GM12878 (cell line): ENCODE measurements around the gene KIAA2012. TPM values are rescaled to one million over a fixed set of nuclear protein-coding genes. Genes with fewer than 3 reads are reported as not detected.

ENCODE experiments used
- ATAC-seq: fragments of 200-7000 bp; cut with Tn5 transposase; 3 replicates; pipeline ENCODE4 v1.9.1; 2020; ENCODE audit warnings: mild to moderate bottlenecking, moderate library complexity
- BruUV-seq: library from RNA; stranded (reverse); fragments of 400-500 nt; replicated peaks from 2 replicates; lab custom pipeline; 2021; lab: Mats Ljungman, UMichigan
- CTCF ChIA-PET: fragments of 300-600 bp; sonication (Branson Sonifier 250); formaldehyde crosslinking; extraction: SDS; loops from one replicate; lab custom pipeline; 2021; ENCODE audit warnings: inconsistent platforms; lab: Yijun Ruan, JAX
- POLR2A ChIA-PET: fragments of 350-600 bp; formaldehyde crosslinking; extraction: SDS; loops from one replicate; lab custom pipeline; 2021; ENCODE audit warnings: inconsistent platforms; lab: Charles Lee
- RAD21 ChIA-PET: fragments of 300-600 bp; sonication (Branson Sonifier 250); formaldehyde crosslinking; loops from one replicate; lab custom pipeline; 2023; ENCODE audit warnings: antibody characterized with exemption; ENCODE audit not compliant: unreplicated experiment; lab: Charles Lee
- SMC1A ChIA-PET: fragments of 300-600 bp; sonication (Branson Sonifier 250); formaldehyde crosslinking; loops from one replicate; lab custom pipeline; 2023; ENCODE audit not compliant: unreplicated experiment, uncharacterized antibody; lab: Charles Lee
- DNase-seq: peaks from one replicate; pipeline ENCODE4 v3.0.0-alpha.2; 2011; ENCODE audit warnings: low read depth, low spot score
- FAIRE-seq: peaks from 3 replicates; lab custom pipeline; 2011; peaks lifted over from hg19 to GRCh38; lab: Jason Lieb, UNC
- H2AFZ ChIP-seq: 2 replicates; pipeline ENCODE4 v1.6.0; 2011; ENCODE audit warnings: low read depth, low read length, control low read depth; ENCODE audit not compliant: control insufficient read depth
- H3K27ac ChIP-seq: 2 replicates; pipeline ENCODE4 v1.5.1; 2011; ENCODE audit warnings: control low read depth; ENCODE audit not compliant: control insufficient read depth, insufficient read depth
- H3K27me3 ChIP-seq, 2 experiments: replicated peaks in 1 of 2; 2 replicates each; pipeline versions ENCODE4 v1.6.0 to v1.6.1; 2011; ENCODE audit warnings: low read length in 1 of 2; ENCODE audit not compliant: control insufficient read depth in 2 of 2, insufficient read depth in 2 of 2
- H3K36me3 ChIP-seq, 2 experiments: 2 replicates each; pipeline ENCODE4 v1.5.1; 2011; ENCODE audit warnings: low read length in 1 of 2; ENCODE audit not compliant: control insufficient read depth in 2 of 2, insufficient read depth in 2 of 2
- H3K4me1 ChIP-seq: 2 replicates; pipeline ENCODE4 v1.6.1; 2011; ENCODE audit warnings: mild to moderate bottlenecking, low read length, moderate library complexity, mixed read lengths; ENCODE audit not compliant: control insufficient read depth, insufficient read depth
- H3K4me2 ChIP-seq: 2 replicates; pipeline ENCODE4 v1.6.0; 2011; ENCODE audit warnings: control low read depth; ENCODE audit not compliant: control insufficient read depth, insufficient read depth
- H3K4me3 ChIP-seq: fragments of 200-600 bp; sonication (generic); 2 replicates; pipeline ENCODE4 v1.5.1; 2016
- H3K79me2 ChIP-seq: 2 replicates; pipeline ENCODE4 v1.6.0; 2011; ENCODE audit warnings: low read length; ENCODE audit not compliant: control insufficient read depth, insufficient read depth
- H3K9ac ChIP-seq: 2 replicates; pipeline ENCODE4 v1.8.0; 2011; ENCODE audit warnings: low read length, control low read depth, mixed read lengths; ENCODE audit not compliant: control insufficient read depth, insufficient read depth
- H3K9me3 ChIP-seq: replicated peaks from 3 replicates; pipeline ENCODE4 v1.5.1; 2011; ENCODE audit warnings: mild to moderate bottlenecking, low read length; ENCODE audit not compliant: control insufficient read depth, insufficient read depth
- H4K20me1 ChIP-seq: 2 replicates; pipeline ENCODE4 v1.6.0; 2011; ENCODE audit not compliant: control insufficient read depth, insufficient read depth
- CEBPB ChIP-seq, 2 experiments: fragments of 150-350 bp in 1 of 2; IDR thresholded peaks; 2 replicates each; pipeline ENCODE4 v1.6.1; 2012 to 2014; ENCODE audit warnings: low read depth in 2 of 2, low read length in 2 of 2, borderline replicate concordance in 1 of 2, inconsistent platforms in 1 of 2
- CREM ChIP-seq: IDR thresholded peaks from 2 replicates; pipeline ENCODE4 v1.6.1; 2014; ENCODE audit warnings: antibody characterized with exemption, low read depth
- CTCF ChIP-seq, 3 experiments: IDR thresholded peaks in 2 of 3; conservative IDR thresholded peaks in 1 of 3; 2 replicates each; pipeline ENCODE4 v1.5.1; 2011; ENCODE audit warnings: low read depth in 3 of 3, low read length in 3 of 3, mild to moderate bottlenecking in 3 of 3, control low read depth in 2 of 3, moderate library complexity in 2 of 3, inconsistent platforms in 1 of 3, mixed read lengths in 1 of 3; ENCODE audit not compliant: control insufficient read depth in 2 of 3, insufficient read depth in 1 of 3; ENCODE audit errors: extremely low read depth in 1 of 3
- FOS ChIP-seq: IDR thresholded peaks from 3 replicates; pipeline ENCODE4 v1.6.1; 2011; ENCODE audit warnings: borderline replicate concordance; ENCODE audit not compliant: insufficient read length; ENCODE audit errors: extremely low read depth
- RAD21 ChIP-seq: IDR thresholded peaks from 2 replicates; pipeline ENCODE4 v1.6.1; 2011; ENCODE audit warnings: mild to moderate bottlenecking, low read depth, low read length, moderate library complexity; ENCODE audit not compliant: insufficient read depth
- SIX5 ChIP-seq: IDR thresholded peaks from 2 replicates; pipeline ENCODE4 v1.6.1; 2011; ENCODE audit warnings: mild to moderate bottlenecking, low read depth, low read length, moderate library complexity; ENCODE audit not compliant: severe bottlenecking
- SMC3 ChIP-seq: IDR thresholded peaks from 2 replicates; pipeline ENCODE4 v1.6.1; 2011; ENCODE audit warnings: low read length, improper control_type of control experiment, borderline replicate concordance
- TAF1 ChIP-seq: IDR thresholded peaks from 2 replicates; pipeline ENCODE4 v1.6.1; 2011; ENCODE audit warnings: mild to moderate bottlenecking, low read depth, low read length, borderline replicate concordance
- WGBS: methylation state at CpG from one replicate; pipeline ENCODE4 v1.1.6; 2016; ENCODE audit warnings: low lambda C conversion rate; ENCODE audit not compliant: insufficient replicate concordance, insufficient coverage; ENCODE audit errors: missing lambda C conversion rate; 5-methylcytosine and 5-hydroxymethylcytosine counted together
- in situ Hi-C: fragments of 300-500 bp; cut with MboI; formaldehyde crosslinking; loops from 9 replicates; pipeline ENCODE4 v1.14.3; 2018; ENCODE audit warnings: mixed read lengths
- intact Hi-C: fragments of 100-400 bp; cut with micrococcal nuclease; formaldehyde crosslinking; loops from one replicate; pipeline ENCODE4 v1.14.2; 2022; ENCODE audit not compliant: unreplicated experiment
- polyA plus RNA-seq, 11 experiments: library from polyadenylated mRNA; depleted of rRNA in 4 of 11; unstranded in 6 of 11; stranded (reverse) in 5 of 11; fragments of >200 nt; fragmentation: Nextera tagmentation in 4 of 11; fragmentation: Illumina TruSeq in 1 of 11; extraction: Ambion mirVana in 4 of 11; extraction: Trizol in 1 of 11; gene quantifications; 1 replicate in 1 of 11; 2 replicates in 10 of 11; pipeline versions ENCODE4 v1.2.1 to v1.2.3, GENCODE V29; 2011 to 2016; ENCODE audit warnings: inconsistent platforms in 2 of 11, missing spikeins in 2 of 11, low read depth in 1 of 11
- total RNA-seq, 4 experiments: library from RNA; depleted of rRNA in 3 of 4; stranded (reverse); fragments of >200 nt in 3 of 4; fragmentation: Illumina TruSeq in 1 of 4; extraction: Trizol in 1 of 4; gene quantifications; 2 replicates each; pipeline versions ENCODE4 v1.2.1 to v1.2.3, GENCODE V29; 2013 to 2021
- TF ChIP-seq, protein P1 (sequence below): fragments of 450-650 bp; IDR thresholded peaks from 2 replicates; pipeline ENCODE4 v1.6.1; 2017; ENCODE audit warnings: mild to moderate bottlenecking, moderate library complexity

KIAA2012 gene
- total and polyA plus RNA-seq, 10 of the 15 experiments (the other 5 are each of a cell fraction or from before 2014, with no cell fraction given), result 0.03 TPM; not detected in 9

GRCh38 chr2:202056611-202057010 is 16.4 kb upstream of the KIAA2012 start:
- no peak overlapping the region for H3K4me2 ChIP-seq
- H2AFZ ChIP-seq, result no peak overlapping the region
- WGBS, result 18% methylated on average over 2 of the region's 2 CpGs
- no peak overlapping the region for H3K4me3 ChIP-seq
- H4K20me1 ChIP-seq, result no peaks in the 10 kb centered on the region
- ATAC-seq, result peak; percentile 56; the same call in 2 of the 3 replicates
- H3K27ac ChIP-seq, result no peak overlapping the region
- TF ChIP-seq, protein P1, sequence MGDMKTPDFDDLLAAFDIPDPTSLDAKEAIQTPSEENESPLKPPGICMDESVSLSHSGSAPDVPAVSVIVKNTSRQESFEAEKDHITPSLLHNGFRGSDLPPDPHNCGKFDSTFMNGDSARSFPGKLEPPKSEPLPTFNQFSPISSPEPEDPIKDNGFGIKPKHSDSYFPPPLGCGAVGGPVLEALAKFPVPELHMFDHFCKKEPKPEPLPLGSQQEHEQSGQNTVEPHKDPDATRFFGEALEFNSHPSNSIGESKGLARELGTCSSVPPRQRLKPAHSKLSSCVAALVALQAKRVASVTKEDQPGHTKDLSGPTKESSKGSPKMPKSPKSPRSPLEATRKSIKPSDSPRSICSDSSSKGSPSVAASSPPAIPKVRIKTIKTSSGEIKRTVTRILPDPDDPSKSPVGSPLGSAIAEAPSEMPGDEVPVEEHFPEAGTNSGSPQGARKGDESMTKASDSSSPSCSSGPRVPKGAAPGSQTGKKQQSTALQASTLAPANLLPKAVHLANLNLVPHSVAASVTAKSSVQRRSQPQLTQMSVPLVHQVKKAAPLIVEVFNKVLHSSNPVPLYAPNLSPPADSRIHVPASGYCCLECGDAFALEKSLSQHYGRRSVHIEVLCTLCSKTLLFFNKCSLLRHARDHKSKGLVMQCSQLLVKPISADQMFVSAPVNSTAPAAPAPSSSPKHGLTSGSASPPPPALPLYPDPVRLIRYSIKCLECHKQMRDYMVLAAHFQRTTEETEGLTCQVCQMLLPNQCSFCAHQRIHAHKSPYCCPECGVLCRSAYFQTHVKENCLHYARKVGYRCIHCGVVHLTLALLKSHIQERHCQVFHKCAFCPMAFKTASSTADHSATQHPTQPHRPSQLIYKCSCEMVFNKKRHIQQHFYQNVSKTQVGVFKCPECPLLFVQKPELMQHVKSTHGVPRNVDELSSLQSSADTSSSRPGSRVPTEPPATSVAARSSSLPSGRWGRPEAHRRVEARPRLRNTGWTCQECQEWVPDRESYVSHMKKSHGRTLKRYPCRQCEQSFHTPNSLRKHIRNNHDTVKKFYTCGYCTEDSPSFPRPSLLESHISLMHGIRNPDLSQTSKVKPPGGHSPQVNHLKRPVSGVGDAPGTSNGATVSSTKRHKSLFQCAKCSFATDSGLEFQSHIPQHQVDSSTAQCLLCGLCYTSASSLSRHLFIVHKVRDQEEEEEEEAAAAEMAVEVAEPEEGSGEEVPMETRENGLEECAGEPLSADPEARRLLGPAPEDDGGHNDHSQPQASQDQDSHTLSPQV, result no peak
- TF ChIP-seq CREM (no peak), RAD21 (peak; percentile 42; the same call in 1 of the 2 replicates), SMC3 (peak; percentile 57), SIX5 (no peak), CTCF (IDR thresholded peaks at IDR 0.05 in 2 of 3, conservative IDR thresholded peaks at IDR 0.05 in 1 of 3; ENCODE audit: control insufficient read depth in 2 of 3, extremely low read depth in 1 of 3, insufficient read depth in 1 of 3, low read depth in 3 of 3, low read length in 3 of 3) (peak in 2 of 3 experiments; percentile 23 to 34; a peak in 3 of 6 replicates), TAF1 (no peak), CEBPB (IDR thresholded peaks at IDR 0.05; ENCODE audit: borderline replicate concordance in 1 of 2, low read depth in 2 of 2, low read length in 2 of 2) (no peak), FOS (no peak)
- TF ChIP-seq, all 136 proteins: peak for 3
- ChIA-PET POLR2A (no interaction called here), RAD21 (interaction anchor here (1.2 kb wide), 1 partner anchor 196 kb away, joined by 5 read pairs; no protein-coding TSS in a partner anchor), SMC1A (interaction anchor here (4.0 kb wide), 1 partner anchor 196 kb away, joined by 16 read pairs; no protein-coding TSS in a partner anchor), CTCF (interaction anchor here (0.7 to 4.8 kb wide), 7 partner anchors 13 to 197 kb away, joined by 3 to 32 read pairs (median 3); no protein-coding TSS in a partner anchor)
- no peak for DNase-seq
- H3K36me3 ChIP-seq, result no peaks in the 10 kb centered on the region
- H3K27me3 ChIP-seq, result no peaks in the 10 kb centered on the region; a peak in 1 of 4 replicates
- in situ Hi-C loops, result no loop called here
- intact Hi-C loops, result loop anchor here (1.0 to 5.0 kb wide), 2 partner anchors 89 to 196 kb away; no protein-coding TSS in a partner anchor
- no peaks in the 10 kb centered on the region for H3K79me2 ChIP-seq
- H3K4me1 ChIP-seq, result no peaks in the 10 kb centered on the region
- no TSS peak for BruUV-seq
- no peaks in the 10 kb centered on the region for H3K9me3 ChIP-seq
- no peak for FAIRE-seq
- no peak overlapping the region for H3K9ac ChIP-seq
